Hematopoietic multipotent progenitor cell treated with erythropoietin and hydrocortisone succinate and interleukin-3 and kit ligand, for 6 days (in vitro differentiated cells): ENCODE data around the gene UBE2J1.
"Not testable (repeated sequence)": the region's sequence is repeated elsewhere in the genome, so short reads cannot be mapped to it uniquely, and the experiment has no call there.

Experiments
- DNase-seq: peaks from one replicate; pipeline ENCODE4 v3.0.0-alpha.2; 2015

The UBE2J1 gene, protein sequence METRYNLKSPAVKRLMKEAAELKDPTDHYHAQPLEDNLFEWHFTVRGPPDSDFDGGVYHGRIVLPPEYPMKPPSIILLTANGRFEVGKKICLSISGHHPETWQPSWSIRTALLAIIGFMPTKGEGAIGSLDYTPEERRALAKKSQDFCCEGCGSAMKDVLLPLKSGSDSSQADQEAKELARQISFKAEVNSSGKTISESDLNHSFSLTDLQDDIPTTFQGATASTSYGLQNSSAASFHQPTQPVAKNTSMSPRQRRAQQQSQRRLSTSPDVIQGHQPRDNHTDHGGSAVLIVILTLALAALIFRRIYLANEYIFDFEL

DNA sequence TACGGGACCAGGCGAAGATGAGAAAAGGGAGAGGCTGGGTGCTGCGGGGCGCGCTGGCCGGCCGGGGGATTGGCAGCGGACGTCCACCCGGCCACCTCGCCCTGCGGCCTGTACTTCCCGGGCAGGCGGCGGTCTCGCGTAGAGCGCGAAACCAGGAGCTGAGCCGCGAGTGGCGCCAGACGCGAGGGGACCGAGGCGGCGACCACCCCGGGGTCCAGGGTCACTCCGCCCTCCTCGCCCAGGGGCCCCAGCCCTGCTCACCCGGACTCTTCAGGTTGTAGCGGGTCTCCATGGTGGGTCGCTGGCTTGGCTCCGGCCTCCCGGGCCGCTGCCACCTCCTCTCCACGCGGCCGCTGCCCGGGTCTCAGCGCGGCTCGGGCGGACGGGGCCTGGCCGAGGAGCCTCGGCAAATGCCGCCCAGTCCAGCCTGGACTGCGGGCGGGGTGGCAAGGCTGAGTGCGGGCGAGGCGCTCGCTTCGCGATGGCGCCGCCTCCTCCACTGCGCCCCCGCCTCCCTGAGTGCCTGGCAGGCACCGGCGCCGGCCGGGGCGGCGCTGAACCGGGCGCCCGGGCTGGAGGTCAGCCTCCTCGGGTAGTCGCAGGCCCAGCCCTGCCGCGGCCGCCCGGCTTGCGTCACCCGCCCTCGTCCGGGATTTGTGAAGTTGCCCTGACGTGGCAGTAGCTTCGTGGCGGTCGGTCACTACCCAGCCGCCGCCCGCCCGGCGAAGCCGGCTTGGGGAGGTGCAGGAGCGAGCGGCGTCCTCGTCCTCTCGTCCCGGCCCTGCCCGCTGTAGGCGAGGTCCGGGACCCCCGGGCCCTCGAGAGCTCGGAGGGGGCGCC lies at the start of gene UBE2J1:
UBE2J1 (minus strand) TSS at position 445 of the 840 bp plus-strand sequence; CDS start at position 292, 153 bp downstream.
- DNase-seq, result peak; percentile 90

DNA sequence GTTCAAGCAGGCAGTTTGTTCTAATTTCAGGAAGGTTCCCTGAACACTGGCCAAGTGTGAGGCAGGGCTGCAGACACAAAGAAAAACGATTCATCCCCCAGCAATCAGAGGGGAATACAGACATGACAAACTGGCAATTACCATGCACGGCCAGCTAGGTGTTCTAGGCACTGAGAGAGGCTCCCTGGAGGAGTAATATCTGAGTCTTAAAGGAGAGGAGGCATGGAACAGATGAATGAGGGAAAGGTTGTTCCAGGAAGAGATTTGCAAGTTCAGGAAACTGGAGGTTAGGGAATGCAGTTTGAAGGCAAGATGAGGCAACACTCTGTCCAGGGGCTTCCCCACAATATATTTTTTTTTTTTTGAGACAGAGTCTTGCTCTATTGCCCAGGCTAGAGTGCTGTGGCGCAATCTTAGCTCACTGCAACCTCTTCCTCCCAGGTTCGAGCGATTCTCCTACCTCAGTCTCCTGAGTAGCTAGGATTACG lies 48.4 kb upstream of the UBE2J1 start:
- DNase-seq, result no peak

DNA sequence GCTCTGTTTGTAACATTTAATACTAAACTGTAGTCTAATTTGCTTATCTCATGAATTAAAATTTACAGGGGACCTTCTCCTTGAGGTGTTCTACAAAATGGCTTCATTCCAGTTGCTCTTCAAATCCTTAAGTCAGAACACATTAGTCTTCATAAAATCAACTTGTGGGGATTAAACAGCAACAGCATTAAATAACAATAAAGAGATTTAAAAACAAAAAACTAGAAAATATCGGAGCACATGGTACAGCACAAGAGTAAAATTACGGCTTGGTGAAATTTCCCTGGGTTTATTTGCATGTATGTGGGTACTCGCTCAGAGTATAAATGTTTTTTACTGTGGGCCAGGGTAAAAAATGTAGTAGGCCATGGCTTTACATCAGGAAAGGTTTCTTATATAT lies 47.5 kb upstream of the UBE2J1 start:
- DNase-seq, result no peak

DNA sequence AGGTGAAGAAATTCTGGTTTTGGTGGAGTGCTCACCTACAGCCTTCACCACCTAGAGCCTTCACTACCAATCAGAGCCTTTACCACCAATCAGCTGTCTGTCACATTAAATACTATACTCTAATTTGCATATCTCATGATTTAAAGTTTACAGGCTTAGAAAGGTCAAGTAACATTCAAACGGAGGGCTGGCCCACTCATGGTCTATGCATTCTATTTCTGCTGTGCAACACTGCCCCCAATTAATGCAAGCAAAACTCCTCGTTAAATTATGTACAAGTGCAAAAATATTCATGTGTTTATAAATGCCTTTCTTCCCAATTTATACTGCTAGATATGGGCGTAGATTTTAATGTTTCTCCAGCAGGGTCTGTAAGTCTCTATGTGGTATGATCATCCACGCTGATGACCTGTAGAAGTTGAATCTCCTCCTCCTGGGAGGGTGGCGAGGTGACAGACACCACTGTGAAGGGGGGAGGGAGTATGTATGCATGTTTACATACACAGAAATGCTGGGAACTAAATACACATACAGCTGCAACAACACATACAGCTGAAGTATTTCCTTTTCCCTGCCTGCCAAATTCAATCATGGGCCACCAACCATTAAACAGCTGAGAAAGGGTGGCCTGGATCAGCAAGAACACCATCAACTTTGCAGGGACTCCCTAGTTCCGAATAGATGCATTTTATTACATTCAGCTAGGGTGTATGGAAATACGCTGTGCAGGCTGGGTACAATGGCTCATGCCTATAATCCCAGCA lies 46.4 kb upstream of the UBE2J1 start:
- no peak for DNase-seq

DNA sequence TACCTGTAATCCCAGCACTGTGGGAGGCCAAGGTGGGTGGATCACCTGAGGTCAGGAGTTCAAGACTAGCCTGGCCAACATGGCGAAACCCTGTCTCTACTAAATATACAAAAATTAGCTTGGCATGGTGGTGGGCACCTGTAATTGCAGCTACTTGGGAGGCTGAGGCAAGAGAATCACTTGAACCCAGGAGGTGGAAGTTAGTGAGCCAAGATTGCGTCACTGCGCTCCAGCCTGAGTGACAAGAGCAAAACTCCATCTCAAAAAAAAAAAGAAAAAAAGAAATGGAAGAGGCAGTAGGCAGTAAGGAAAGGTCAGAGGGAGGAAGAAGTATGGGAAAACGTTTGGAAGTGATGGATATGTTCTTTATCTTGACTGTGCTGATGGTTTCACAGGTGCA lies 45.4 kb upstream of the UBE2J1 start:
- DNase-seq, result not testable (repeated sequence)

DNA sequence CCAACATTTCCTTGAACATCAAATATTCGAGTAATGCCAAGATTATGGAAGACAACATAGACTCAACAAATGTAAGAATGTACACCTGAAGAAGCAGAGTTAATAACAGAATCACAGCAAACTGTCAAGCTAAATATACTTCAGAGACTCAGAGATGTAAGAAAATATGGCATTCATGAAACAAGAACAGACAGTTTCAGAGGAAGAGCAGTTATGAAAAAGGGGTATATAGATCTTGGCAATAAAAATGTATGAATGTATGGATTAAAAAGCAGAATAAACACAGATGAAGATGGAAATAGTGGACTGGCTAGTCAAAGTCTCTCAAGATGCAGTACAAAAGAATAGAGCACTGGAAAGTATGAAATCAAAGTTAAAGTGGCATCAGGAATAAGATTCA lies 41.1 kb upstream of the UBE2J1 start:
- no peak for DNase-seq

DNA sequence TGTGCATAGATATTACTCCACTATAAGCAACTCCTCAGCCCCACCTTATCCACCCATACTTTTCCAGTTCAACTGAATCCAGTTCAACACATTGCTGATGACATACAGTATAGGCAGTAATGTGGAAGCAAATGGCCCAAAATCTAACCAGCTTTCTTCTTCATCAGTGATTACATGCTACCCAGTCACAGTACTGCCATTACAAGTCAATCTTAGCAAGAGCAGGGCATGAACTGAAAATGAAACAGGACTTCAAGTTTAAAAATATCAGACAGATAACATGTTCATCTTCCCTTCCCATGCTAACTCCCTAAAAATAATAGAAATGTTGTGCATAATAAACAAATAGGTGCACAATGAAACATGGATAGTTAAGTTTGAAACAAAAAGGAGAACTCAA lies 40.3 kb upstream of the UBE2J1 start:
- no peak for DNase-seq

DNA sequence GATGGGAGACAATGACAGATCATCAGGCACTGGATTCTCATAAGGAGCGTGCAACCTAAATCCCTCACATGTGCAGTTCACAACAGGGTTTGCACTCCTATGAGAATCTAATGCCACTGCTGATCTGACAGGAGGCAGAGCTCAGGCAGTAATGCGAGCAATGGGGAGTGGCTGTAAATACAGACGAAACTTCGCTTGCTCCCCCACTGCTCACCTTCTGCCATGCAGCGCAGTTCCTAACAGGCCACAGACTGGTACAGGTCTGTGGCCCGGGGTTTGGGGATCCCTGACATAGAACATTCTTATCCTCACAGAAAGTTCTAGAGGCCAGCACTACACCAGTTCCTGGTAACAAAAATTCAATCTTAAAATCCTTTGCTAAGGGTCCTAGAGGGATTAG lies 36.3 kb upstream of the UBE2J1 start:
- DNase-seq, result no peak

DNA sequence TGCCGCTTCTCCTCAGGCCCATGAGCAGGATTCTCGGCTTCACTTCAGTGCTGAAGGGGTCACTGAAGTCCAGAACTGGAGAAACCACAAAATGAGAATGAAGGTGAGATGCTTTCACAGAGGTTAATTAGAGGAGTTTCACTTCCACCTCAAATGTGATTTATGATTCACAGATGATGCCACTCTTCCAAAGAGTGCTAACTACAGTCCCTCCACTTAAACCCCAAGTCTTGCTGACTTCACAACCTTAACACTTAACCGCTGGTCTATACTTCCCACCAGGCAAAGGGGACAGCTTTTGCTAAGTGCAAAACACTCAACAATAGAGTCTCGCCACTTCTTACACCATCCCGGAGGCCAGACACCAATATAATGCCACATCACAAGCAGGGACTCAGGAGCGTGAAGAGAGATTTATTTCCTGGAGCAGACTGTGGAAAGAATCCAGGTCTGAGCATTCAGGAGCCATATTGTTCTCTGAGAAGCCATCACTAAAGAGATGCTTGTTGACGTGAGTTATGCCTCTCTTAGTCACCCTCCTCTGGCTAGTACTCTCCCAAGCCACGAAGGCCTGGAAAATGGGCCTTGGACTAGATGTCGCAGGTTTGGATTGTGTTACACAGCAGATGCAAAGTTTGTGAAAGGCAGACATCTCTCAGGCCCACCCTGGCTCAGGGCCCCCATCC lies 35.1 kb upstream of the UBE2J1 start:
- DNase-seq, result no peak

DNA sequence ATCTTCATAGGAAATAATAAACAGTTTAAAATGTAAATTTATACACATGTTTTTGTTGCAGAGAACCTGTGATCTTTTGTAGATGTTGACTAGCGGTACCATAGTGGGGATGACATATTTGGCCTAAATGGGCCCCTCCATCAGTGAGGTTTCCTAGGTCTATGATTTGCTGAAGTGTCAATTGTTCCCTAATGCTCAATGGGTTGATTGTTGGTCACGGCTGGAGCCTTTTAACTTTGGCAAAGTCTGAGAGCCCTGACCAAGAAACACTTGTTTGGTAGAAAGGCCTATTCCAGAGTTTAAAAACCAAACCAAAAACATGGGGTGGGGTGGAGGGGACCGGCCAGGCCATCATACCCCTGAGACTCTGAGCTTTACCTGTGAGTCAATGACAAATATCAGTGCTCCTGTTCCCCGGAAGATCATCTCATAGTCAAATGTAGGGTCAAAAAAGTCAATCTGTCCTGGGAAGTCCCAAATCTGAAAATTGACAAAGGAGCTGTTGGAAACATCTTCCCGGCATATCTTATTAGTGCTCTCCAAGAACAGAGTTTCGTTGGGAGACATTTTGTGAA lies 34.5 kb upstream of the UBE2J1 start:
- no peak for DNase-seq

DNA sequence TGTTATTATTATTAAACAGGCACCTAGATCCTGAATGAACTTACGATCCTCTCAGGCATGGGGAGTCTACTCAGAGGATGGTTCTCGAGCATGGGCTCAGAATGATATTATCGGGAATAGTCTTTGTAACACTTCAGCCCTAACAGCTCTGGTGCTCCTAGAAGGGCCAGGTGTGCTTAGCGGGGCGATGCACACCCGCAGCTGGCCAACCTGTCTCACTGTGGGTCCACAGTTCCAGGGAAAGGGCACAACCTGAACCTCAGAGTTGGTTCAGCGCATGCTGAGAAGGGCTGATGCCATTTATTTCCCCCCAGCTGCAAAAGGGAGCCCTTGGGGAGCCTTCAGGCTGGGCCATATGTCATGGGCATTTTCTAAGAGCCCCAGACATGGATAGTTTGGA lies 33.3 kb upstream of the UBE2J1 start:
- DNase-seq, result no peak

DNA sequence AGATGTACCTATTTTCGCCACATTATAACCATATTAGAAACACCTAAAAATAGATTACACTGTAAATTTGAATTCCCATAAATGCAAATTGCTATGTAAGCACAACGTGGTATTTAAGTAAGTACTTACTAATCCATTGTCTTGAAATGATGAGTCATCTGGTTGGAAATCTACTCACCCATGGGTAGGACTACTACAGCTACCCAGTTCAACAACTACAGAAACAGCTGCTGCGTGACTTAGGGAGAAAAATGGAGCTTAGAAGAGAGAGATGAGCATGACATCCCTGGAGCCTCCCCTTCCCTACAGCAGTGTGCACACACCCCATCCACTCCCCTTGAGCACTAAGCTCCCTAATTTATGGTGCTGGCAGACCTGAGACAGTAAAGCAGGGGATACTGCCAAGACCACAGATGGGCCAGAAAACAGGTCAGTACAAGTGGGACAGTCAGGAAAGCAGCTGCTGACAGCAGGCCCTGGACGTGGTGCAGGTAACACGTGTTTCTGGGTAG lies 32.7 kb upstream of the UBE2J1 start:
- no peak for DNase-seq

DNA sequence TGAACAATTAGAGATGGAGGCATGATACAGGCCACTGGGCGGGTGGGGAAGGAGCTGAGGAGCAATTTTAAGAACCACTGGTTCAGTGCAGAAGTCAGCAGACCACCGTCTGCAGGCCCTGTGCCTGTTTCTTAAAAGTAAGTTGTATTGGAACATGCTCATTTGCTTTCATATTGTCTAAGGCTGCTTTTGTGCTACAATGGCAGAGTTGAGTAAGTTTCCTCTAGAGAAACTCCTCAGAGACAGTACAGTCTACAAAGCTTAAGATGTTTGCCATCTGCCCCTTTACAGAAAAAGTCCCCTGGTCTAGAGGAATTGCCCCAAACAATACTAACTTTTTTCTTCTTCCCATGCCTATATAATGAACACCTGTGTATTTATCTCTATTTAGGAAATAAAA lies 28.5 kb upstream of the UBE2J1 start:
- DNase-seq, result no peak

DNA sequence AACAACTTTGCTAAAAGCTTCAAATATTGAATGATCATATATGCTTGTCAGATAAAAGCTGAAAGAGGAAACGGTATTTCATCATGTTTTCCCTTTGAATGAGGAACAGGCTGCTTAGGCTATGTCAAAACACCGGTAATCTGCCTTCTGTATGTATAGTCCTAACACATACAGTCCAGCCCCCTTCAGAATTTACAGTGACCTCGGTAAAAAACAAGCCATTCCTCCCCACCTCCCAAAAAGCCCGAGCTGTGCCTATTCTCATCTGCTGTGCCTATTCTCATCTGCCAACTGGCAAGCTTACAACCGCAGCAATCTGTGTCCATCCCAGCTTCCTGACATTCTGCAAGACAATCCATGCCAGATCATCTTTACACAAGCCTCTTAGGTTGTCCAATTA lies 26.8 kb upstream of the UBE2J1 start:
- DNase-seq, result peak; percentile 81

DNA sequence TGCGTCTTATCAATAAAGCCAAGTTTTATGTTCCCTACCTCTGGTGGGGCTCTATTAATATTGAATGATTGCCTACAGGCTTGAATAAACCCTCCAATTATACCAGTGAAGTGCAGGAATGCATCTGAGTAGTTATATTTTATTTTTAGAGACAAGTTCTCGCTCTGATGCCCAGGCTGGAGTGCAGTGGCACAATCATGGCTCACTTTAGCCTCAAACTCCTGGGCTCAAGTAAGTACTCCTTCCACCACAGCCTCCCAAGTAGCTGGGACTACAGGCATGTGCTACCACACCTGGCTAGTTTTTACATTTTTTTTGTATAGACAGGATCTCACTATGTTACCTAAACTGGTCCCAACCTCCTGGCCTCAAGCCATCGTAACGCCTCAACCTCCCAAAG lies 26.1 kb upstream of the UBE2J1 start:
- DNase-seq, result no peak

DNA sequence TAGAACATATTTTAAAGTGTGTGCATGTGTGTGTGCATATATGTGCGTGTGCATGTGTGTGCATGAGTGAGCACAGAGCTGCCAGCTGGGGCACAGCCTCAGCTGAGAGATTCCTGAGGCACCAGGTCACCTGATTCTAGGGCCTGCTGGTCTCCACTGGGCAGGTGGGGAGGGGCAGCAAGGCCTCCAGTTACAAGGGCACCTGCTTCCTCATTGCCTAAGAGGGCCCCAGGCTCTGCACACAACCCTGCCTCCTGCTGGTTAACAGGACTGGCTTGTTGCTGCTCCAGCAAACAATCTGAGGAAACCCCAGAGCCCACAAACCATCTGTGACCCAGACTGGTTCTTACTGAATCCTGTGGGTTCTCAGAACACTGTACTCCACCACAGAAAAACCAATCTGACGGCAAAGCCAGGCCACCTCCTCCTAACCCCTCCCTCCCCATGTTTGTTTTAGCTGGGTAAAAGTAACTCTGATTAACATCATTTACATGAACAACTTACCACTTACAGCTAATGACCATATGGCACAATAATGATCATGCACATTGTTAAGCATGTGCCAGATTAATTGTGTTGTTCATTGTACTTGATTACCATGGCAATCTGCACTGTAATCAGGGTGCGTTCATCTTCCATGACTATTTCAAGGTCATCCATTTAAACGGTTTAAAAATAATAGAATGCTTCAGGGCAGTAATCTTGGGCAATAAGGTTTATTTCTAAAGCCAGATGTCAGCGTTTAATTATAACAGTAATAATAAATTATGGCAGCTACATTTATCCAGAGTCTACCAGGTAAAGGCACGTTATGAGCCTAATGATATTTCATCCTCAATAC lies 23.1 kb upstream of the UBE2J1 start:
- DNase-seq, result peak; percentile 80

DNA sequence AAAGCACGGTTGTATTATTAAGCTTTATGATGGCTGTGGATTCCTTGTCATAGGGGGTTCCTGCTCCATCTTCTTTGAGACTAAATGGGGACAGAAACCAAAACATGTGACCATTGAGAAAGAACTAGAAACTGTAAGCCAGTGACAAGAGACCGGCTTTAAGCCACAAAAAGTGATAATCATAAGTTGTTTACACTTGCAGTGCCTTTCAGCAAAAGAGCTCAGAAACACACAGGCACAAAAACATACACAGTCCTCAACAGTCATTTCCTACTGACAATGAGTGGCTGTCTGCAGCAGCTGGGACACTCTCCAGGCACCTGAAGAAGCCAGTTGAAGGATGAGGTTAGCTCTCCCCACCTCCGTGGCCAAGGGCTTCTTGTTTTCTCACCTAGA lies 20.0 kb upstream of the UBE2J1 start:
- DNase-seq, result no peak

DNA sequence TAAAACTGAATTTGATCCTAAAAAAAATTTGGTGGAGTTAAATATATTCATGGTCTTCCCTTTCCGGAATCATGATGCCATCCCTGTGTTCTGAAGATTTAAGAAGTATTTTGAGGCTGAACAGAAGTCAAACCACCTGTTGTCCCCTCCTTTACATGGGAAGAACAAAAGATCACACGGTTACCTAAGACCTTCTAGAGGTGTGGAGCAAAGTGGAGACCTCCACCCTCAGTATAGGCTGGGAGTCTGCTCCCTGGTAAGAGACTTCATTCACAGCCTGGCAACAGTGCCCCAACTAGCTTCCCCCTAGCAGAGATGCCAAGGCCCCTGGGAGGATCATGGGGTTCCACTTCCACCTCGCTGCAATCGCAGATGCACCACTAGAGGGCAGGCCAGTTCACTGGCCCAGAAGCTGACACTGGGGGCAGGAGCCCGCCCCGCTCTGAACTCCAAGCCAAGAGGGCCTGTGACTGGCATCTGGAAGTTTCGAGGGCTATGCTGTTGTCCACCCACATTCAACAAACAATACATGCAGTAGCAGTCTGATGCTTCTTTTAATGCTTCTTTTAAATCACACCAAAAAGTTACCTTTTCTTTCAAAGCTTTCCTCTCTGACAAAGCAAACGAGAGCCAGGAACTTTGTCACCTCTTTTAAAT lies 19.5 kb upstream of the UBE2J1 start:
- DNase-seq, result peak; percentile 91

DNA sequence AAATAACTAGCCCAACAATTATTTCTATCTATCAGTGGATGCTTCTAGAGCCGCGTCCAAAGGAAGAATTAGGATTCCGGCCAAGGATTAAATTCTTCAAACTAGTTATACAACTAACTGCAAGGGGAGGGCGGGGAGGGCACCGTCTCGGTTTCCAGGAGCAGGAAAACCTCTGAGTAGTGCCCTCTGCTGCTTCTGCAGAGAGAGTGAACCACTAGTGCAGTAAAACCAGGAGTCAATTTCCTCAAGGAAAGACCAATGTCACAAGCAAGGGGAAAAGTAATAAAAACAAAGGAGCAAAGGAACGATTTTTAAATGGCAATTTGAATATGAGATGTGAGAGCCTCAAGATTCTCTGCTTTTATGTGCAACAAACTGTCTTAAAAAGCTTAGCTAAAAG lies 16.5 kb upstream of the UBE2J1 start:
- peak; percentile 34 for DNase-seq

DNA sequence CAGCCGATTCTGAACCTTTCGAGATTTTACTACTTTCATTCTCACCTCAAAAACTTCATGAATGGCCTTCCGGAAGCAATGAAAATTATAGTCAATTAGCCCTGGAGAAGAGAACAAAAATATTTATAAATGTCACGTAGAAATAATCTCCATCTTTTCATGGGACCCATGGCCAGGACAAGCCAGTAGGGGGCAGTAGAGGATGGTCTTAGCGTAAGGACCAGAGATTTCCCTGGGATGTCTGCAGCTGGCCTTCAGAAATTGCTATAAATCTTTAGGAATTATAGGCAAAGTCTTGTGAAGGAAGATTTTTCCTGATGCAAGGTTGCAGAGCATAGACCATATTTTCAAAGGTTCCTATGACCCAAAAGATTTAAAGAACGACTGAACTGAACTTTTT lies 15.6 kb upstream of the UBE2J1 start:
- peak; percentile 89 for DNase-seq

DNA sequence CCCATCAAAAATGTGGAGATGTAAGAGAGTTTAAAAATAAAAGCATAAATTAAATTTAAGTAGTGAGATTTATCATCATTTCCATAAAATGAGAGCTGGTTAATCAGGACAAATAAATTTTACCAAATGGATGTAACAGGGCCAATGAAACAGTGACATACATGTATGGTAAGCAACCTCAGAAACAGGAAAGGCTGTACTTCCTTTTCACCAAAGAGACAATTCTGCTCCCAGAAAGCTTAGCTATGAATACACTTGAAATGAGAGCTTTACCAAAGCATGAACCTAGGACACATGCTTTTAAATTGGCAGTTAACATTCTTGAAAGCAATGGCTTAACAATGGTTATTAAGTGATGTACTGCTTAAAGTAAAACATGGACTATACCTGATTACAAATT lies 12.1 kb upstream of the UBE2J1 start:
- DNase-seq, result no peak
